Stimulated activated CD4-positive, alpha-beta T cell treated with anti-CD3 and anti-CD28 coated beads, Interleukin-2, amount 100 ng/mL, for 4 hours (primary cell): ENCODE data around the gene ZNF638.
"Not testable (repeated sequence)": the region's sequence is repeated elsewhere in the genome, so short reads cannot be mapped to it uniquely, and the experiment has no call there.

Source experiments
- DNase-seq: peaks from one replicate; pipeline ENCODE4 v3.0.0-alpha.2; 2020; ENCODE audit warnings: low read depth

The ZNF638 gene

GRCh38 chr2:71410696-71411095 is 79.1 kb downstream of the ZNF638 start:
- no peak for DNase-seq

DNA sequence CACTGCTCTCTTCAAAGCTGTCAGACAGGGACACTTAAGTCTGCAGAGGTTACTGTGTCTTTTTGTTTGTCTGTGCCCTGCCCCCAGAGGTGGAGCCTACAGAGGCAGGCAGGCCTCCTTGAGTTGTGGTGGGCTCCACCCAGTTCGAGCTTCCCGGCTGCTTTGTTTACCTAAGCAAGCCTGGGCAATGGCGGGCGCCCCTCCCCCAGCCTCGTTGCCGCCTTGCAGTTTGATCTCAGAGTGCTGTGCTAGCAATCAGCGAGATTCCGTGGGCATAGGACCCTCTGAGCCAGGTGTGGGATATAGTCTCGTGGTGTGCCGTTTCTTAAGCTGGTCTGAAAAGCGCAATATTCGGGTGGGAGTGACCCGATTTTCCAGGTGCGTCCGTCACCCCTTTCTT is 85.3 kb downstream of the ZNF638 start:
- DNase-seq: not testable (repeated sequence)

GRCh38 chr2:71417300-71418202 is 86.0 kb downstream of the ZNF638 start:
- DNase-seq: no peak

- no peak for DNase-seq
These were observed 87.6 kb downstream of the ZNF638 start for GRCh38 chr2:71419145-71419544.

DNA sequence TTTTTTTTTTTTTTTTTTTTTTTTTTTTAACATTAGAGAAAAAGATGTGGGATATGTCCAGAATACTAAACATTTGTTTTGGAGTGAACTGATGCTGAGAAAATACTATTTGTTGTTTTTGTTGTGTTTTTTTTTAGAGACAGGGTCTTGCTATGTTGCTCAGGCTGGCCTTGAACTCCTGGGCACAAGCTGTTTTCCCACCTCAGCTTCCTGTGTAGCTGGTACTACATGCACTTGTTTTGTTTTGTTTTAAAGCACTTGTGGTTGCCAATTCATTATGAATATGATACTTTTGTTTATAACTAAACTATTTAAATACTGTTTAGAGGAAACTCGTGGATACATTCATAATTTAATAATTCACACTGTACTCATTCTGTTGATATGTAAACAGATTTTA is 88.4 kb downstream of the ZNF638 start:
- DNase-seq: no peak

GRCh38 chr2:71422786-71423185 is 91.2 kb downstream of the ZNF638 start:
- DNase-seq: no peak

- no peak for DNase-seq
These were observed 92.3 kb downstream of the ZNF638 start for GRCh38 chr2:71423817-71424420.

- no peak for DNase-seq
These were observed 95.1 kb downstream of the ZNF638 start for GRCh38 chr2:71426721-71427120.

DNA sequence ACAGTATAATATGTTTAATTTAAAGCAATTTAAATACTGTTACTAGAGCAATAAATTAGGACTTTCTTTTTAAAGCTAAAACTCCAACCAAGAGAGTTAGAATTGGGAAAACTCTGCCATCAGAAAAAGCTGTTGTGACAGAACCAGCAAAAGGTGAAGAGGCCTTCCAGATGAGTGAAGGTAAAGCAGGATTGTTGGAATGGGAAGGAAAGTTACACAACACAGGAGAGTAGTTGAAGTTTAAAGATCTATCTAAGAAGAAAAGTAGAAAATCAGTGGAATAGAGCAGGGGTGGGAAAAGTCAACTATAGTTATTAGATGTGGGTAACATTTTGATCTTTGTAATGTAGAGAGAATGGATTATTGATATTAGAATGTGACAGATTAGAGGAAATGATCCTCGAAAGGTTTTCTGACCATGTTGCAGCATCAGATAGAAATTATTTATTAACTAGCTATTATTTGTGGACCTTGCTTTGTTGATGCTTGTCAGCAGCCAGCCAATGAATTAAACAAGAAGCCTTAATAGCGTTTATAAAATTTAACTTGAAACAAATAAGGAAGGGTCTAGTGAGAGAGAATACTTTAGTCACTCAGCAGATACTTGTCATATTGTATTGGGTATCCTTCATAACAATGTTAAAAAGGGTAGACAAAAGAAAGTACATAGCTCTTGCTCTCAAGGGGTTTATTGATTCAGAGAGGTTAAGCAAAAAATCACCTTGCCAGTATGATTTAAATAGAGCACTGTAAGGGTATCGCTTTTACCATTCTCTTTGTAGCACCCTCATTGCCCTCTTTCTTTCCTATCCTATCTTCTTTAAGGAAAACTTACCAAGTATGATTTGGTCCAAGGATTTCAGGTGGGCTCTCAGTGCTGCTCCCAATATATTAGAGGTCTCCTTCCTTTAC is 97.1 kb downstream of the ZNF638 start:
- DNase-seq: no peak

DNA sequence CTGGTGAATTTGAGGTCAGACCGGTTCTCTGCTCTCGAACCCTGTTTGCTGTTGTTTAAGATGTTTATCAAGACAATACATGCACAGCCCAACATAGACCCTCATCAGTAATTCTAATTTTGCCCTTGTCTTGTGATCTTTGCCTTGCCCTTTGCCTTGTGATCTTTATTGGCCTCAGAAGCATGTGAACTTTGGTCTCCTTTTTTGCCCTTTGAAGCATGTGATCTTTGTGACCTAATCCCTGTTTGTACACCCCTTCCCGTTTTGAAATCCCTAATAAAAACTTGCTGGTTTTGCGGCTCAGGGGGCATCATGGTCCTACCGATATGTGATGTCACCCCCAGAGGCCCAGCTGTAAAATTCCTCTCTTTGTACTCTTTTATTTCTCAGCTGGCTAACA is 113.6 kb downstream of the ZNF638 start:
- DNase-seq: not testable (repeated sequence)

DNA sequence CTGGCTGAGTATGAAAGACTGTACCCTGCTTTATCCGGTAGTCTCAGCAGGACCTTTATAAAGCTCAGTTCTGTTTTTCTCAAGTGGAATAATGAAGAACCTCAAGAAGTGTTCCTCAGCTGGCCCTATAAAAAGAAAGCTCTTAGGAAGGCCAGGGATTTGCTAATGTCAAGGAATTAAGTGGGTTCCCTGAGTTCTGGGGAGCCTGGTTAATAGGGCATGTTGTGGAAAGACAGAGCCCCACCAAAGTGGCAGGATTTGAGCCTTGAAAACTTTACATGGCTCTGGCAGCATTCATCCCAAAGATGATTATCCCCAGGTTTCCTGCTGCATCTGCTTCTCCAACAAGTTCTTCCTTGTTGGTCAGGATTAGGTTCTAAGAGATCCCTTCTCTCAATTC is 114.9 kb downstream of the ZNF638 start:
- DNase-seq: no peak

GRCh38 chr2:71449343-71449742 is 117.8 kb downstream of the ZNF638 start:
- no peak for DNase-seq

GRCh38 chr2:71451705-71452104 is 120.1 kb downstream of the ZNF638 start:
- DNase-seq: no peak

GRCh38 chr2:71452565-71452964 is 121.0 kb downstream of the ZNF638 start:
- no peak for DNase-seq

- DNase-seq: no peak
These were observed 122.0 kb downstream of the ZNF638 start, which contains the start of gene DYSF for GRCh38 chr2:71453404-71454220. Gene DYSF, plus strand, starts transcription at chr2:71453561.

DNA sequence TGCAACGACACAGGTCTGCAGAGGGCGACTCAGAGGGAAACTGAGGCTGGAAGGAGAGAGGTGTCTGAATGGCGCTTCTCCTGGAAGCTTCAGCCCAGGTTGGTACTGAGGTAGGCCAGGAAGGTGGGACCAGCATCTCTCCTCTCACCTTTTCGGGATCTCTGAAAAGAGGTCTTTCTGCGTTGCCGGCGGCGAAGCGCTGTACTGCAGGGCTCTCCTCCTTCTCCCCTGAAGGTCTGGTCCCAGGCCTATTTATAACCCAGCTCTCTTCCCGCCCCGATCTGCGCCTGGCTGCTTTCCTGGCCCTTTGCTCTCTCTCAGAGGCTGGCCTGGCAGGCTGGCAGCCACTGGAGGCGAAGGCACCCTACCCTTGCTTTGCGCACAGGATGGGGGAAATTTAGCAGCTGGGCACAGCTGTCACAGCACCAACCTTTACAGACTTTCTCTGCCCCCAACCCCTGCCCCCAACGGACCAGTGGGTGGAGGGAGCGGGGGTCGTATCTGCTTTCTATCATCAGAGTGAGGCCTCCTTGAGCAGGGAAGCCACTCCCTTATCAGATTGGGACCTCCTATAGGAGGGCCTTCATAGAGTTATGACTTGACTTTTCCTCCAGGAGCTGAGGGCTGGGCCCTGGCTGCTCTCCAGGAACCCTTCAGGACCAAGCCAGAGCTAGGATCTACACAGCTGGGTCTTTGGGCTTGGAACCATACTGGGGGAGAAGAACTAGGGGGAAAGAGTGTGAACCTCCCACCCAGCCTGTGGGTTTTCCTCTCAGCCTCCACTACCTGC is 122.8 kb downstream of the ZNF638 start:
- no peak for DNase-seq

DNA sequence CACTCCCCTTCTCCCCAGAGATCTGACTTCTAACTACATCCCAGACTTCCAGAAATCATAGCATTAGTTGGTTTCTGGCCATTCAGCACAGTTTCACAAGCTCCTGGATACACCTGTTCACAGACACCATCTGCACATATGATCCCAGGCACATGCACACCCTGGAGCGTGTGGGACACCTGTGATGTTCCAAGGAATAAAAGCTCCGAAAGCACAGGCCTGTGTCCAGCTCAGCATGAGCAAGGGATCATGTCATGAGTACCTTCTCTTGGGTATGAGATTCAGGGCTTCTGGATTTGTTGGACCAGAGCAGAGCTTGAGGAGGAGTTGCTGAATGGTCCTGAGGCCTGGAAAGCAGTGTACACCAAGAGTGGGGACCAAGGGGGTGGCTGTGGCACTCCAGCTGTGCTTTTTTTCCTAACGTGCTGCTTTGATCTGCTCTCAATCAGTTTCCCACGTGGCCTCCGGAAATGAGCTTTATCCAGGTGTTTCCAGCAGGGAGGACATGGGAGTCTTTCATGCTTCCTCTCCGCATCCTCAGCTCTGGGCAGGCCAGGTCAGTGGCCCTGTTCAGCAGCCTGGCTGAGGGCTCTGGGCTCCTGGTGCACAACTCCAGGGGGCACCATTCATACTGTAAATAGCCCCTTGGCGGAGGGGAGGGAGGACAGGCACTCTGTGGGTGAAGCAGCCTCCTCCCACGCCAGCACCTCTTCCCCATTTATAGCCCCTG is 123.6 kb downstream of the ZNF638 start:
- DNase-seq: no peak

DNA sequence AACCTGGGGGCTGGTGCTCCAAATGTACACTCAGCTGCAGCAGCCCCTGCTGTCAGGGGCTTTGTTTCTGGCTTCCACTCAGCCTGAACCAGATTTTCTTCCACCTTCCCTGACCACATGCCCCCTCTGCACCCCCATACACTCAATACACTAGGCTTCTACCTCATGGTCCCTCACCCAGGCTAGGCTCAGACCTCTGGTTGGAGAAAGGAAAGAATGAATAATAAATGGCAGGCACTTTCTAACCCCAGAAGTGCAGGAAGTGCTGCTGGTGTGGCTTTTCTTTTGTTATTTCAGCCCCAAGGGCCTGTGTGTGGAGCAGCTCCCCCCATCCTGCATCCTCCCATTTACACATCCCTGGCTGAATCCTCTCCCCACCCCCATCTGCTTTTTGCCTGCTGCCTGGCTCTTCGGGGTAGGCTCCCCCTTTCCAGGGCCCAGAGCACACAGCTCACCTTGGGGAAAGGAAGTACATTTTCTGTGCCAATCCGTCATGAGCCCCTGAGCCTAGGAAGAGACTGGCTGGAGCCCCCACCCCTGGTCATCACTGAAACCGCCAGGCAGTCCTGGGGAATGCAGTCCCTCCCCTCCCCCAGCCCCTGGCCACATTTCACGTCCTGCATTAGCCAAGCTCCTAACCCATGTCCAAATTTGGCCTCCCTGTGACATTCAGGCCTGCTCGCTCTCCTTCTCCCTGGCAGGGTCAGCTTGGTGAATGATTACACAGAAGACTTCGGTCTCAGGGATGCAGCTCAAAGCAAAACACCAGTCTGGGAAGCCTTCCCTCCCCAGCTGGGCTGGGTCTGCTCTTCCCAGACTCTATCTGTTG is 124.4 kb downstream of the ZNF638 start:
- DNase-seq: no peak

- DNase-seq: no peak
These were observed 125.0 kb downstream of the ZNF638 start for GRCh38 chr2:71456617-71457016.
